Measurements from ENCODE around the gene CREB3L2.

DNA sequence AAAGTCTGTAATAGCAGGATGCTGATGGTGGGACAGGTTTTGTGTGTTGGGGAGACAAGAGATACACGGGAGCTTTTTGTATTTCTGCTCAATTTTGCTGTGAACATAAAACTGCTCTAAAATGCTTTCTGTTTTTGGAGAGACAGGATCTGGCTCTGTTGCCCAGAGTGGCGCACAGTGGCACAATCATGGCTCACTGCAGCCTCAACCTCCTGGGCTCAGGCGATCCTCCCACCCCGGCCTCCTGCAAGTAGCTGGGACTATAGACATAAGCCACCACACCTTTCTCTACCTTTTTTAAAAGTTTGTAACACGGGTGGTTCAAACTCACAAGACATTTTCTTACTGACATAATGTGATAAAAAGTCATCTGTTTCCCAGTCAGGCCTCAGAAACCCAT, 14.3 kb downstream of the CREB3L2 start:
- TF ChIP-seq, protein P1, sequence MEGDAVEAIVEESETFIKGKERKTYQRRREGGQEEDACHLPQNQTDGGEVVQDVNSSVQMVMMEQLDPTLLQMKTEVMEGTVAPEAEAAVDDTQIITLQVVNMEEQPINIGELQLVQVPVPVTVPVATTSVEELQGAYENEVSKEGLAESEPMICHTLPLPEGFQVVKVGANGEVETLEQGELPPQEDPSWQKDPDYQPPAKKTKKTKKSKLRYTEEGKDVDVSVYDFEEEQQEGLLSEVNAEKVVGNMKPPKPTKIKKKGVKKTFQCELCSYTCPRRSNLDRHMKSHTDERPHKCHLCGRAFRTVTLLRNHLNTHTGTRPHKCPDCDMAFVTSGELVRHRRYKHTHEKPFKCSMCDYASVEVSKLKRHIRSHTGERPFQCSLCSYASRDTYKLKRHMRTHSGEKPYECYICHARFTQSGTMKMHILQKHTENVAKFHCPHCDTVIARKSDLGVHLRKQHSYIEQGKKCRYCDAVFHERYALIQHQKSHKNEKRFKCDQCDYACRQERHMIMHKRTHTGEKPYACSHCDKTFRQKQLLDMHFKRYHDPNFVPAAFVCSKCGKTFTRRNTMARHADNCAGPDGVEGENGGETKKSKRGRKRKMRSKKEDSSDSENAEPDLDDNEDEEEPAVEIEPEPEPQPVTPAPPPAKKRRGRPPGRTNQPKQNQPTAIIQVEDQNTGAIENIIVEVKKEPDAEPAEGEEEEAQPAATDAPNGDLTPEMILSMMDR (IDR thresholded peaks at IDR 0.05 in 4 of 5, conservative IDR thresholded peaks at IDR 0.05 in 1 of 5) = no peak
- TF ChIP-seq POLR2A (IDR thresholded peaks at IDR 0.05) = no peak
